ENCODE measurements around the gene RICTOR.

The RICTOR gene

DNA sequence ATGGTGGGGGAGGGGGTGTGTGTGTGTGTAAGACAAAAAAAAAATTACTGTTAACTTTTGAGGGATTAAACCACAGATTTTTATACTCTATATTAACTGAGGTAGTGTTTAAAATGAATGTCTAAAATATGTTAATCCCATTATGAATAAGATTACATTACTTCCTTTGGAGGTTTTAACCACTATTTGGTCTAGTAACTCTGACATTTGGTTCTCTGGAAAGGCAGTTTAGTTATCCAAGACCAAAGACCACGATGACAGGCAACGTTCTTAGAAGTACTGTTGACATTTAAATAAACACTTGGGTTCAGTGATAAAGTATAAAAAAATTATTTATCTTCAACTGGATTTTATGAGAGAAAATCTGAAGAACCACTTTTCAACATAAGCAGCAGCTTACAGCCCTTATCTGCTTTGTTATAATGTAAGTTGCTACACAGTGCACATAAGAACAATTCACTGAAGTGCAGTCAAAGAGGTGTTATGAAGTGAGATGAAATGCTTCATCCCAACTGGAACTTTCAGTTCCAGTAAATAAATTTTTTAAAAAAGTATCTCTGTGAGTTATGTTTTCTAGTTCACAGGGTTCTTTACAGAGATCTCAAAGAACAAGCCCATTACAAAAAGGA lies 133.9 kb downstream of the RICTOR start:
- DNase-seq (ENCODE audit: low read depth in 3 of 3), result no peak

DNA sequence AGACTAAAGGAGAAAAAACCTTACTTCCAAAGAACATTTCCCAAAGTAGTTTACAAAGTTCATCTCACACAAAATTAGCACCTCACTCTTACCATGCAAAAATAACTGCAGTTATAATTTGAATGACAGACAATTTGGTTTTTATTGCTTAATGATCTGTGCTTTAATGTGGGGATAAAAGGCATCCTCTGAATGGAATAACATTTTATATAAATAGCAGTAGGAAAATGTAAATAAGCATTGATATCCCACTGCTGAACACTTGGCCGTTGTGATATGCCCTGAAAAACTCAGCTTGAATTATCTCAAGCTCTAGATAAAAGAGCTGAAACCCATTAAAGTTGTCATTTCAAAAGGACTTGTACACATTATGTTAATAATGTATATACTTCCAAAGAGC lies 135.2 kb downstream of the RICTOR start:
- DNase-seq (ENCODE audit: low read depth in 3 of 3), result no peak

DNA sequence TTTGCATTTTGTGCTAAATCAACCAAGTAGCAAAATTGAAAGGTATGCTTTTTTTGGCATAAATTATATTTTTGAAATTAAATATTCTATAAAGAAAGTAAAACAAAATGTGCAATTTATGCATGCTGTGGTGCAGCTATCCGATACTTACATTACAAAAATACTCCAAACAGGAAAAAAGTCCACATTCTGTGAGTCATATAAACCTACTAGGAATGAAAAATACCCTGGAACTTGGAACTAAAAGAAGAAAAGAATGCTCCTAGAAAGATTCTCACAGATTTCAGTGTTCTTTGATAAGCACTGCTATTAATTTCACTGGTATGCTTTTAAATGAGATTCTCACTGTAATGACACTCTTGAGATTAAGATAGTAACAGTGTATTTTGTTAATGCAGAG lies 135.8 kb downstream of the RICTOR start:
- DNase-seq (ENCODE audit: low read depth in 3 of 3), result no peak

DNA sequence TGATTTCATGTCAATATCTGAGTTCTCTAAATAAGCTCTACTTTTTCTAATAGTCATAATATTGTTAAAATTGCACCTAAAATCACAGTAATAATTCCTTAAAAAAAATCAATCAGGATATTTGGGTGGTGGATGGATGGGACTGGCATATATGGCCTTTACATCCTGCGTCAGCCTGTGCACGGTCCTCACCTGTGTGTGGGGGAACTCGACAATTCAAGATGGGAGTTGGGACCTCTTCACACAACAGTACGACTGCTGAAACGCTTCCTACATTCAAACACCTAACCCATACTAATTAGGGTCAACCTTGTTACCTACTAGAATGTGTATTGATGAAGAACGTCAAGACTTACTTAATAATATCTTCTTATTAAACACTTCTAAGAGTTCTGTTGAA lies 137.9 kb downstream of the RICTOR start:
- no peak for DNase-seq (ENCODE audit: low read depth in 3 of 3)

DNA sequence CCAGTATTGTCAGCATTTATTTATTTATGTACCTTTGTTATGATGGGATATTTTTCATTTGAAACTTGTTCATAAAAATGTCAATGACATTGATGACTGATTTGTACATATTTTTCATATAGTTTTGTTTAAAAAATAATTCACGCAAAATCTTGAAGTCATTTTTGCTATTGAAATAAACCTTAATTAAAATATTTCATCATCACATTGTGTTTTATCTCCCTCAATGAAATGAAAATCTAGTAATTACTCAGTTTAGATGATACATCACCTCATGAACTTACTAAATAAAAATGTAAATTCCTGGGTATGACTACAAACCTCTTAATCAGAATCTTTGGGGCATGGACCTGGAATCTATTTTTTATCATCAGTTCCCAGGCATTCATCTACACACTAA lies 138.8 kb downstream of the RICTOR start:
- no peak for DNase-seq (ENCODE audit: low read depth in 3 of 3)

DNA sequence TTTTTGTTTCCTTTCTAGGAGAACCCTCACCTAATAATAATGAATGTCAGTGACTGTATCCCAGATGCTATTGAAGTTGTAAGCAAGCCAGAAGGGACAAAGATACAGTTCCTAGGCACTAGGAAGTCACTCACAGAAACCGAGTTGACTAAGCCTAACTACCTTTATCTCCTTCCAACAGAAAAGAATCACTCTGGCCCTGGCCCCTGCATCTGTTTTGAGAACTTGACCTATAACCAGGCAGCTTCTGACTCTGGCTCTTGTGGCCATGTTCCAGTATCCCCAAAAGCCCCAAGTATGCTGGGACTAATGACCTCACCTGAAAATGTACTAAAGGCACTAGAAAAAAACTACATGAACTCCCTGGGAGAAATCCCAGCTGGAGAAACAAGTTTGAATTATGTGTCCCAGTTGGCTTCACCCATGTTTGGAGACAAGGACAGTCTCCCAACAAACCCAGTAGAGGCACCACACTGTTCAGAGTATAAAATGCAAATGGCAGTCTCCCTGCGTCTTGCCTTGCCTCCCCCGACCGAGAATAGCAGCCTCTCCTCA lies 141.3 kb downstream of the RICTOR start:
- DNase-seq (ENCODE audit: low read depth in 3 of 3), result no peak

DNA sequence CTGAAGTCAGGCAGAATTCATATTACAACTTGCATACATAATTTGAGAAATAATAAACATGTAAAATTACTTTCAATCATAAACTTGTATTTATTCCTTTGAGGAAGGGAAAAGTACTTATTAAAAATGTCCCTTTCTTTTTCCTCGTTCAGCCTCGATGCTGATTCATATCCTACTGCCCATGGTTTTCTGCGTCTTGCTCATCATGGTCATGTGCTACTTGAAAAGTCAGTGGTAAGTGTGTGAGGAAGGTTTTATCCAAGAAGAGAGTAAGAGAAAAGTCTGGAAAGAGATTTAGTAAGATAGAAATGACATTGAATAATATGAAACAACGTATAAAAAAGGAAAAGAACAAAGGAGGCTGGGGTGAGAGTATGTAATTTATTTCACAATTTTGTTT lies 142.5 kb downstream of the RICTOR start:
- DNase-seq (ENCODE audit: low read depth in 3 of 3), result no peak

DNA sequence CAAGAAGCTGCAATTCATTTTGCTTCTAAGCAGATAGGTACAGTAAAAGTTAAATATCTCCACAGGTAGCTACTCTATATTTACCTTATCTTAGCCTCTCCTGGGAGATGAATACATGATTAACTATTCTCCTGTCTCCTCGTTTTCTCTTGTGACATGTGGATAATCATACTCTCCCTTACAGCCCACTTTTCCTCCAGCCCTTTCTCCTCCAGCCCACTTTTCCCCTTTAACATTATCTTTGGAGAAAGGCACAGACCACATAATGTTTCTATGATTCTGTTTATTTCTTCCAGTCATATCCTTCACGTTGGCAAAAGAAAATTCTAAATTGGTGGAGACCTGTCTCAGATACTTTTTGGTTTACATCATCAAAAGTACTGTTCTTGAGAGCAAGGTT lies 144.4 kb downstream of the RICTOR start:
- DNase-seq (ENCODE audit: low read depth in 3 of 3), result no peak

DNA sequence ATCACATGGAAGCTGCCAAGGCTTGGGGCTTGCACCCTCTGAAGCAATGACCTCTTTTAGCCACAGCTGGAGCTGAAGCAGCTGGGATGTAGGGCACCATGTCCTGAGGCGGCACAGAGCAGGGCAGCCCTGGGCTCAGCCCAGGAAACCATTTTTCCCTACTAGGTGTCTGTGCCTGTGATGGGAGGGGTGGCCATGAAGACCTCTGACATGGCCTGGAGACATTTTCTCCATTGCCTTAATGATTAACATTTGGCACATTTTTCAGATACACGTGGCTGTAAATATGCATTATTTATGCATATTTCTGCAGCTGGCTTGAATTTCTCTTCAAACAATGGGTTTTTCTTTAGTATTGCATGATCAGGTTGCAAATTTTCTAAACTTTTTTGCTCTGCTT lies 146.7 kb downstream of the RICTOR start:
- no peak for DNase-seq (ENCODE audit: low read depth in 3 of 3)

DNA sequence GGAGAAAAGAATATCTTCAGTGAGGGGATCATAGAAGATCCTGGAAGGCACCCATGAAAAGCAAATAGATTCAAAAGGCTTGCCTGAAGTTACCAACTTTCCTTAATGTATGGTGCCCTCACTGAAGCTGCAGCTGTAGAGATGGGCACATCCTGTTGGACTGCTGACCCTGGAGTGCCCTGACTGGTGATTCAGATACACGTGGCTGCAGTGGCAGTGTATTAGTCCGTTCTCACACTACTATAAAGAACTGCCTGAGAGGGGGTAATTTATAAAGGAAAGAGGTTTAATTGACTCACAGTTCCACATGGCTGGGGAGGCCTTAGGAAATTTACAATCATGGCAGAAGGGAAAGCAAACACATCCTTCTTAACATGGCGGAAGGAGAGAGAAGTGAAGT lies 148.1 kb downstream of the RICTOR start:
- DNase-seq (ENCODE audit: low read depth in 3 of 3), result no peak

DNA sequence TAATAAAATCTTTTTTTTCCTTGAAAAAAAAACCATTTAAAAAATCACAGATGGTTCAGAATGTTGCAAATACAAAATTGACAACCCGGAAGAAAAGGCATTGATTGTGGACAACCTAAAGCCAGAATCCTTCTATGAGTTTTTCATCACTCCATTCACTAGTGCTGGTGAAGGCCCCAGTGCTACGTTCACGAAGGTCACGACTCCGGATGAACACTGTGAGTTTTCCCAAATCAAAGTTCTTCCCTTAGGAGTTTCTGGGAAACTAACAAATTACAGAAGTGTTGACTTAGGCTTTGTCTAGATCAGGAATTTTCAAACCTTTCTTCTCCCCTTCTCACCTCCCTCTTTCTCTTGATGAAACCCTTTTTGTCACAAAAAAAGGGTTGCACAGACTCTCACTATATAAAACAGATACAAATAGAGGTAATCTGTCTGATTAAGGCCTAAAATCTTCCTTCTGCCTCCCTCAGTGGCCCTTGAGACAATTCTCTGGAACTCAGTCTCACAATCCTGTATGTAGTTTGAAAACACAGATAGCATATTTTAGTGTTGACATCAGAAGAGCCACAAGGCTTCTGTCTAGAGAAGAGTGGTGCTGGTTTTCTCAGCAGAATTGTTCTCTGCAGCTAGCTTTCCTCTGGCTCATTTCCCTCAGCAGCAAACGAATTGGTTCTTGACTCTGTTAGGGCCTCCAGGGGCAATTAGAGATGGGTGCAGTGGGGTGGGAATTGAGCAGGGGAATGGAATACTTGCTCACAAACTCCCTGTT lies 148.9 kb downstream of the RICTOR start:
- DNase-seq (ENCODE audit: low read depth in 3 of 3), result no peak

DNA sequence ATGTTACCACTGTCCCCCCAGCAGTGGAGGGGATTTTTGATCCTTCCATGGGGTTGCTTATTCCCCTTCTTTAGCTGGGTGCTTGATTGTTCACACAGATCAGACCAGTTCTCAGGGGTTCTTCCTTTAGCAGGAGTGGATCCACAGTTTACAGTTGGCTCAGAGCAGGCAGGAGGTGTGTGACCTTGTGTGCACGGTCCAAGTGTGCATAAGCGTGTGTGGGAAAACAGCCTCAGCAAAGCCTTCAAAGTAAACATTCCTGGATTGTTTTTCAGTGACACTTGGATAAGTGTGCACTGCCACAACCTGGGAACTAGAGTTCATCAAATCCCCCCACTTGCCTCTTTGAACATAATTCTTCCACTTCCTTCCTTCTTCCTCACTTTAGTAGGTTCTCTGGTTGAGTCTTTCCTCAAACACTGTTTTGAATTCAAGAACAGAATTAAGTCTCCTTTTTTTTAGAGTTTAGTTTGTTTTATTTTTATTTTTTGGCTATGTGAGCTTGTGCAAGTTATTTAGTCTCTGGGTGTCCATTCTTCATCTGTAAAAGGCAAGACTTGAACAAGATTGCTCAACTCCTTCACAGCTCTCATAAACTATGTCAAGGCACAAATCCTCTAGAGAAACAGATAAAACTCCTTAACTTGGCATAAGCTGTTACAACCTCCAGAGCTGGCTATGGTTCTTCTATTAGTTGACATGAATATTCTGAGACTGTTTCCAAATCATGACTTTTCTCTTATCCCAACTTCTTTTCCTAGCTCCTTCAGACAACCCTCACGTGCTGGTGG lies 150.3 kb downstream of the RICTOR start:
- DNase-seq (ENCODE audit: low read depth in 3 of 3), result no peak

DNA sequence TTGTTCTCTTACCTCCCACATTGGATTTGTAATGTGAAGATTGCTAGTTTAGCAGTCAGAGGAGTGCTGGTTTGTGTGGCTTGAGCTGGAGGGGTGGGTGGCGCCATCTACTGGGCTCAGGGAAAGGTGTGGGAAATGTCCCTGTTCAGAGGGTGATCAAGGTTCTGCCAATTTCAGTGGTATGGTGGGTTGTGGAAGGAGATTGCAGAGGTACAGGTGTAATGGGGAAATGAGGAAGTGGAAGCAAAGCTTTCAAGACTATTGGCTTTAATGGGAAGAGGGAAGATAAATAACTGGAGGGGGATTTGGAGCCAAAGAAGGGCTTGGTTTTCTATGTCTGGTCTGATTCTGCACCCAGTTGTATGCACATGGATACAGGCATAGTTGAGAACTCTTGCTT lies 152.0 kb downstream of the RICTOR start:
- peak; percentile 18 to 41 (median 21) for DNase-seq (ENCODE audit: low read depth in 3 of 3)

DNA sequence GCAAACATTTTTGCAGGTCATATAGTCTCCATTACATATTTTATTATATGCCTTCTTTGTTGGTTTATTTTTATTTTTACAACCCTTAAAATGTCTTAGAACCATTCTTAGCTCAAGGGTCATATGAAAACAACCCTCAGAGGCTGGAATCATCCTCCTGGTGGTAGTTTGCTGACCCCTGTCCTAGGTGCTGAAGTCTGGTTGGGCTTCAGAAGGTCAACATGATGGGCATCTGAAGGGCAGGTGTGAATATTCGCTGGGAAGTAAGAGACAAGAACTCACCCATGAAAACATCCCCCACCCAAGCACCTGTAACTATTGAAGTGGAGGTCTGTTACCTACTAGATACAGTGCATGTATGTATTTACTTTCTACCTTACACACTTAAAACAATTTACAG lies 153.0 kb downstream of the RICTOR start:
- no peak for DNase-seq (ENCODE audit: low read depth in 3 of 3)

DNA sequence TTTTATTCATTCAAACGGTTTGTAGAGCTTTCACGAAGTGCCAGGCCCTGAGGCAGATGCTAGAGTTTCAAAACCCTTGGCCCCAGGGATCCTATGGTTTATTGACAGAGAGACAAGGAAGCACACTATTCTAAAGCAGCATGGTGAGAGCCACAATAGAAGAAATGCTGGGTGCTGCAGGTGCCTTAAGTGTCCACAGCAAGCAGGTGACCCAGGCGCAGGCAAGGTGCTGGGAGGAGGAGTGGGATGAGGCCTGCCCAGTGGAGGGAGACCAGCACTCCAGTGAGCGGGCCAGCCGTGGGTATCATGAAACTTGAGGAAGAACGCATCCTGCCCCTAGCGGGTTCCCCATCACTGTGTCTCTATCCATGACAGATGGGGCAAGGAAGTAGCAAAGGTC lies 157.4 kb downstream of the RICTOR start:
- DNase-seq (ENCODE audit: low read depth in 3 of 3), result no peak

DNA sequence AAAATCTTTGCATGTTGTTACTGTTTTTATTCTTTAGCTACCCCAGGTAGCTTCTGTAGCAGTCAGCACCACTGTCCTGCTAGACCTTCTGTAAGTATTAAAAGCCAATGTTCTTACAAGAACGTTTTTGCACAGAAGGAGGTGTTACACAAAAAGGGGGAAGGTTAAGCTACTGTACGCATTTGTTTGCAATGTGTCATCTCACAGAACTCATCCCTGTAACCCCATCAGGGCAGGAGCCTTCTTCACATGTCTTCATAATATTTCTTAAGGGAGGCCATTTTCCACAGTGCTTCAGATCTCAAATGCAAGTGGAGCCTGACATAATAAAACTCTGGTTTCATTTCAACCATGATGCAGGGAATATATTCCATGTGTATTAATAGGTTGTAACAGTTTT lies 160.5 kb downstream of the RICTOR start:
- no peak for DNase-seq (ENCODE audit: low read depth in 3 of 3)

DNA sequence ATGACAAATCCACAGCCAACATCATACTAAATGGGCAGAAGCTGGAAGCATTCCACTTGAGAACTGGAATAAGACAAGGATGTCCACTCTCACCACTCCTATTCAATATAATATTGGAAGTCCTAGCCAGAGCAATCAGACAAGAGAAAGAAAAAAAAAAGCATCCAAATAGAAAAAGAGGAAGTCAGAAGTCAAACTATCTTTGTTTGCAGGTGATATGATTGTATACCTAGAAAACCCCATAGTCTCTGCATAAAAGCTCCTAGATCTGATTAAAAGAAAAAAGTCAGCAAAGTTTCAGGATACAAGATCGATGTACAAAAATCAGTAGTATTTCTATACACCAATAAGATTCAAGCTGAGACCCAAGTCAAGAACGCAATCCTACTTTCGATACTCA lies 162.3 kb downstream of the RICTOR start:
- no peak for DNase-seq (ENCODE audit: low read depth in 3 of 3)

DNA sequence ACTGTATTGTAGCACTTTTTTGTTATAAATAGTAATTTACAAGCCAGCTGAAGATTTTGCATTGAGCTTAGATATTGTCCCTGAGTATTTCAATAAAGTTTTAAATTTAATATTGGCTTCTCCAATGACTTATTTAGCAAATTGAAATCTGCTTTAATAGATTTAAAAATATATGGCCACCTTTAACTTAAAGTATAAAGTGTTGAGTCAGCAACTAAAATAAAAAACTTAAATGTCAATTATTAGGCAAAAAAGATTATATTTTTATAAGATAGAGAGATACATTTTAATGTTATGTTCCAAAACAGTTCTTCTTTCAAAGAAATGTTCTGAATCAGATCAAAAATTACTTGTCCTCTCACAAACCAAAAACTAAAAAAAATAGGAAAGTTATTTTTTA lies 167.7 kb downstream of the RICTOR start:
- no peak for DNase-seq (ENCODE audit: low read depth in 3 of 3)

DNA sequence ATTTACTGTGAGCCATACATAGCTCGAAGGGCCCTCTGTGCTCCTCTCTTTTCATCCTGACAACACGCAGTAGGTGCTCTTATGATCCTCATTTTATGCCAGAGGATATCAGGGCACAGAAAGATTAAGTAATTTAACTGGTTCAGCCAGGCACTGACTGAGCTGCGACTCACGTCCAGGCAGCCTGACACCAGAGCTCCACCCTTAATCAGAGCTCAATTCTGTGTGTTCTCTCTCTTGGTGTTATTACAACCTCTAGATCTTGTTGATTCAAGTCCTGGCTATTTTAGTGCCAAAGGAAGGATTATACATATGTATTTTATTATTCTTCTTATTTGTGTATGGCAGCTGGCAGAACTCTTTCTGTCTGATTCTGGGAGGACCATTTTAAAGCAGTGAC lies 168.7 kb downstream of the RICTOR start:
- no peak for DNase-seq (ENCODE audit: low read depth in 3 of 3)

DNA sequence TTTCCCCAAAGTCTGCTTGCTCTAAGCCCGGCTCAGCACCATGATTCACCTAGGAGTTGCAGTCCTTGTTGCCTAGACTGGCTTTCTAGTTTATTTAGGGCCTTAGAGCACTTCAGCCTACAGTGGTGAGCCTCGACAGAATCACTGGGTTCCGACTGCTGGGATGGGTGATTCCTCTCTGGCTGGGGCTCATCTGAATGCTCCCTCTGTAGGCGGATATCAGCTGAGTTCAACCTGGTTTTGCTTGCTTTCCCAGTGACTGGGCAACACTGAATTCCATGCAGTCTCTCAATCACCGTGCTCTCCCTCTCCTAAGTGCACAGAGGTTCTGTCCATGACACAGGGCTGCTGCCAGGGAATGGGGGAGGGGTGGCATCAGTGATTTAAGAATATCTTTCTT lies 174.3 kb downstream of the RICTOR start:
- DNase-seq (ENCODE audit: low read depth in 3 of 3), result no peak

DNA sequence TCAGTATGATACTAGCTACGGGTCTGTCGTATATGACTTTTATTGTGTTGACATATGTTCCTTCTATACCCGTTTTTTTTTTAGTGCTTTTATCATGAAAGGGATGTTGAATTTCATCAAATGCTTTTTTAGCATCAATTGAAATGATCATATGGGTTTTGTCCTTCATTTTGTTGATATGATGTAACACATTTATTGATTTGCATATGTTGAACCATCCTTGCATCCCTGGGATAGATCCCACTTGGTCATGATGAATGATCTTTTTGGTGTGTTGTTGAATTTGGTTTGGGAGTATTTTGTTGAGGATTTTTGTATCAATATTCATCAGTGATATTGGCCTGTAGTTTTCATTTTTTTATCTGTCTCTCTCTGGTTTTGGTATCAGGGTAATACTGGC lies 177.4 kb downstream of the RICTOR start:
- DNase-seq (ENCODE audit: low read depth in 3 of 3), result no peak

DNA sequence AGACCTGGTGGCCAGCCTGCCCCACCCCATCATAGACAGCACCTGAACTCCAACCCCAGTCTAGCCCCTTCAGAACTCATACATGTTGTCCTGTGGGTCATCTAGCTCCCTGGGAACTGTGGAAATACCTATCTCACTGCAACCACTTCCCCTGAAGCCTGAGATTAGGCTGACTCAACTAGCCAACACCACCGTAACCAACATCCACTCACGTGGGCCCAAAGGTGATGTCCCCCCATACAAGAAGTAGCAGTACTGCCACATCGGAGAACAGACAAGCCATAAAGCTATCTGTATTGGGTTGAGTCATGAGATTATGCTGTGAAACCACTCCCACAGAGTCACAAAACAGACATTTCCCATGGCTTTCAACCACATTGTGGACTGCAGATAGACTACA lies 181.8 kb downstream of the RICTOR start:
- DNase-seq (ENCODE audit: low read depth in 3 of 3), result no peak

DNA sequence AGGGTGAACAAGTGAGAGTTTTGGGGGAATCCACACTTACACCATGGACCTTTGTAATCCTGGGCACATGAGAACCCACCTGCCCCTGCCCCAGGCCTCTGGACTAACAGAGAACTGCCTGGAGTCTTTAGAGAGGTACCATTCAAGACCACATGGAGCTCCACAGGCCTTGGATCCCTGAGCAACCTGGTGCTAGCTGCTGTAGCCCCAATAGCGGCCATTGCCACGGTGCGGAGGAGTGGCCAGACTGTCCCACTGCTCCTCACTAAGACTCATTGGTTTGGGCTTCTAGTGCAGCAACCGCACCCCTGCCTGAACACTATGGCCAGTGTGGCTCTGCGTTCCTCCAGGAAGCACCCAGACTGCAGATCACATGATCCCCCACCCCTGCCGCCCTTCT lies 182.6 kb downstream of the RICTOR start:
- no peak for DNase-seq (ENCODE audit: low read depth in 3 of 3)
